NCI-H345 treated with DMSO at 0.1 percent for 48 hours (cell line): ENCODE data around the gene FOXD1.
"Not testable (repeated sequence)": the region's sequence is repeated elsewhere in the genome, so short reads cannot be mapped to it uniquely, and the experiment has no call there.

Source experiments
- DNase-seq: peaks from one replicate; lab custom pipeline; 2025; ENCODE audit not compliant: unreplicated experiment; lab: John Stamatoyannopoulos, UW

The FOXD1 gene

DNA sequence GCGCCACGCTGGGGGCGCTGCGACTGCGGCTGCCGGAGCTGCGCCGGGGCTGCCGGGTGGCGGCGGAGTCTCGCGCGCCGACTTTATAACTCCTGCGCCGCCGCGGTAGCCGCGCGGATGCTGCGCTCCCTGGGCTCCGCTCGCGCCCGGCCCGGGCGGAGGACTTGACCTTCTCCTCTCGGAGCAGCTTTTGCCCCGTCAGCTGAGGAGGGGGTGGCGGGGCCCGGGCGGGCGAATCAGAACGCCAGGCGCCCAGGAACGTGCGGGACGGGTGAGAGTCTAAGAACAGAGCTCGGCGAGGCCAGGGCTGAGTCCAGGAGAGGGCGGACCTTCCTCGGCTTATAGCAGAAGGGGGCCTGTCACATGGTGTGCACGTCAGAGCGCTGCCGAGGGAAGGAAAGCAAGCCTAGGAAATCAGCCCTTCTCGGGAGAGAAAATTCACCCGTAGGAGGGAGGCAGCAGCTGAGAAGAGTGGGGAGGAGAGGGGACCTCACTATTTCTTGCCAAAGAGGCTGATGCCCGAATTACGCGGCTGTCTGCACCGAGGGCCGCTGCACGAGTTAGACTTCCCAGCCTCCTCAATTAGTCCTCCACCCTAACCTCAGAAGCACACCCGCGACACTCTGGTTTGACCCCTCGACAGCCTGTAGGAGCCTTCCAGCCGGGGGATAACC lies at the start of gene FOXD1:
Gene FOXD1, minus strand, starts transcription at position 315 of the 674 bp plus-strand sequence. CDS start 415 bp downstream, outside the sequence.
- DNase-seq, result peak; percentile 75

- DNase-seq, result no peak
These were observed 49.0 kb upstream of the FOXD1 start for GRCh38 chr5:73497497-73498056.

DNA sequence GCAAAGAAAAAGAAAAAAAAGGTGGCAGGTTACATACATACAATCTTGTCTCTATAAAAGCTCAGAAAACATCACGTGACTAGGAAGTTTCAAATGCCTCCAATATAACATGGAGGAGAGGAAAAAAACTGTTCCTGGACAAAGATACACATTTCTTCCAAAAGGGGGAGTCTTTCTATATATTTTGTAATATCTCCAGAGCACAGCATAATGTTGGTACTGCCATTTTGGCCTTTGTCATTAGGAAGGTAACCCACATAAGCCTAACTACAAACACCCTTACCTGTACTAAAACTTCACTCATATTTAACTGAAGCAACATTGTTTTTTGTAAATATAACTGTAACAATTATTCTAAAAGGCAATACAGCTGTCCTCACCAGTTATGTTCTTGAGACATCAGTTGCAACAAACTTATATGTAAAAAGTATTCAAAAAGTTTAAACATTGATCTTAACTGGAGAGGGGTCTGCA lies 48.4 kb upstream of the FOXD1 start:
- DNase-seq, result peak; percentile 38

- DNase-seq, result no peak
These were observed 47.3 kb upstream of the FOXD1 start for GRCh38 chr5:73495772-73496335.

- no peak for DNase-seq
These were observed 46.1 kb upstream of the FOXD1 start for GRCh38 chr5:73494721-73495120.

GRCh38 chr5:73493421-73493820 lies 44.8 kb upstream of the FOXD1 start:
- no peak for DNase-seq

- no peak for DNase-seq
These were observed 42.6 kb upstream of the FOXD1 start for GRCh38 chr5:73491155-73491554.

- no peak for DNase-seq
These were observed 41.5 kb upstream of the FOXD1 start for GRCh38 chr5:73490088-73490487.

GRCh38 chr5:73488806-73489205 lies 40.2 kb upstream of the FOXD1 start:
- DNase-seq, result no peak

DNA sequence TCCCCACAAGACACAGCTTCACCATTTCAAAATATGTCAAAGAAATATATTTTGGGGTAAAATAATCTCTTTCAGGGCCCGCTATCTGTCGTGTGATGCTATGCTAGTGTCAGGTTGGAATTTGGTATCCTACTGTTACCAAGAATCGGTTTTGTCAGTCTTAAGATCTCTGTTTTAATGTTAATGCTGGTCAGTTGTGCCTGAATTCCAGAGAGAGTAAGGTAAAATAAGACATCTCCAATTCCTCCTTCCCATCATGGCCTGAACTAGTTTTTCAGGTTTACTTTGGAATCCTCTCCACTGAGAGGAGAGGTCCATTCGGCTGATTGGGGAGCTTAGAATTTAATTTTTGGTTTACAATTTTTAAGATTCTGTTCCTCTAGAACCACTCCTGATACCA lies 39.2 kb upstream of the FOXD1 start:
- DNase-seq, result no peak

DNA sequence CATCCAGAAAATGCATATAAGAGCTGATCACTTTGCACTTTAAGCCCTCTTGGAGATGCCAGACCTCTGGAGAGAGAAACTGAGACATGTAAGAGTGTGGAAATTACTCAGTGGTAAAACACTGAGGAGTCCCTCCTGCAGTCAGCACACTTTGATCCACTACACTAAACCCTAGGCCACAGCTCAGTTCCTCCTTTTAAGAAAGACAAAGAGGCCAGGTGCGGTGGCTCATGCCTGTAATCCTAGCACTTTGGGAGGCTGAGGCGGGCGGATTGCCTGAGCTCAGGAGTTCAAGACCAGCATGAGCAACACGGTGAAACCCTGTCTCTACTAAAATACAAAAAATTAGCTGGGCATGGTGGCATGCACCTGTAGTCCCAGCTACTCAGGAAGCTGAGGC lies 38.7 kb upstream of the FOXD1 start:
- not testable (repeated sequence) for DNase-seq

DNA sequence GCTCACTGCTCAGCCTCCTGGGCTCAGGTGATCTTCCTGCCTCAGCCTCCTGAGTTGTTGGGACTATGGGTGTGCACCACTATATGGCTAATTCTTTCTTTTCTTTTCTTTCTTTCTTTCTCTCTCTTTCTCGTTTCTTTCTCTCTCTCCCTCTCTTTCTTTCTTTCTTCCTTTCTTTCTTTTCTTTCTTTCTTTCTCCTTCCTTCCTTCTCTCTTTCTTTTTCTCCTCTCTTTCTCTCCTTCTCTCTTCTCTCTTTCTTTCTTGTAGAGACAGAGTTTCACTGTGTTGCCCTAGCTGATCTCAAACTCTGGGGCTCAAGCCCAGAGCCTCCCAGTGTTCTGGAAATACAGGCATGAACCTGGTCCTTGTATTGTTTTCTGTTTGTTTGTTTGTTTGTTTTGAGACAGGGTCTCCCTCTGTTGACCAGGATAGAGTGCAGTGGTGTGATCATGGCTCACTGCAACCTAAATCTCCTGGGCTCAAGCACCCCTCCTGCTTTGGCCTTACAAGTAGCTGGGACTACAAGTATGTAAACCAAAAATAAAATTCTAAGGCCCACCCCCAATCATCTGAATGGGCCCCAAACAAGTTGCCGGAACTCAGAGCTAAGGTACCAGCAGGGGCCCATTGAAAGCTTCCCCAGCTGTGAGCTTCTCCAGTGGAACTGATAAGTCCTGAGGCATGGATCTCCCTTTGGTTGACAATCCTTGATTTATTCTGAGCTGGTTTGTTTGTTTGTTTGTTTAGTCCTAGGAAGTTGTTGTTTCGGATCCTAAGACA lies 37.7 kb upstream of the FOXD1 start:
- no peak for DNase-seq

DNA sequence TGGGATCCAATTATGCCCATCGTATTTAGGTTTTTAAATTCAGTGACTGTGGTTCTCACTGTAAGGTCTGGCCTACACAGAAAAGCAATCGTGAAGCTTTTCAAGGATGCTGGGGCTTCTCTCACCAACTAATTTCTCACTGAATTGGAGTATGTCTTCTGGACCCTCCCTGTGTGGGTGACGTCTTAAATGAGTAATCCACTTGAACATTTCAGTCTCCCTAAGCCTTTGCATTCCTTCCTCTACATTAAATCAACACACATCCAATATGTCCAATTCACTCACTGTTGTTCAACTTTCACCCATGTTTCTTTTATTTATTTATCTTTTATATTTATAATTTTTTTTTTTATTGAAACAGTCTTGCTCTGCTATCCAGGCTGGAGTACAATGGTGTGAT lies 37.1 kb upstream of the FOXD1 start:
- no peak for DNase-seq

DNA sequence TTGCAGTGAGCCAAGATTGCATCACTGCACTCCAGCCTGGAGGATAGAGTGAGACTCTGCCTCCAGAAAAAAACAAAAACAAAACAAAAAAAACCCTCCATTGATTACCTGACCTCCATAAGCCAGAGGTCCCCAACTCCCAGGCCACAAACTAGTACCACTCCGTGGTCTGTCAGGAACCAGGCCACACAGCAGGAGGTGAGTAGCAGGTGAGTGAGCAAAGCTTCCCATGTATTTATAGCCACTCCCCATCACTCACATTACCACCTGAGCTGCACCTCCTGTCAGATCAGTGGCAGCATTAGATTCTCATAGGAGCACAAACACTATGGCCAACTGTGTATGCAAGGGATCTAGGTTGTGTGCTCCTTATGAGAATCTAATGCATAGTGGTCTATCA lies 35.9 kb upstream of the FOXD1 start:
- DNase-seq, result no peak

DNA sequence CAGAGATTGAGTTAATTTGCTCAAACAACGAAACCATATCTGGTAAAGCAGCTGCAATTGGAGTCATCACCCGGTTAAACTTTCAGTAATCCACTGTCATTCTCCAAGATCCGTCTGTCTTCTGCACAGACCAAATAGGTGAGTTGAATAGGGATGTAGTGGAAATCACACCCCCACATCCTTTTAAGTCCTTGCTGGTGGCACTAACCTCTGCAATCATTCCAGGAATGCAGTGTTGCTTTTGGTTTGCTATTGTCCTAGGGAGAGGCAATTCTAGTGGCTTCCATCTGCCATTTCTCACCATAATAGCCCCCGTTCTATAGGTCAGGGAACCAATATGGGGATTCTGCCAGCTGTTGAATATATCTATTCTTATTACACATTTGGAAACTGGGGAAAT lies 35.1 kb upstream of the FOXD1 start:
- no peak for DNase-seq

GRCh38 chr5:73482383-73483136 lies 34.0 kb upstream of the FOXD1 start:
- peak; percentile 30 for DNase-seq

- no peak for DNase-seq
These were observed 31.9 kb upstream of the FOXD1 start for GRCh38 chr5:73480500-73480899.

DNA sequence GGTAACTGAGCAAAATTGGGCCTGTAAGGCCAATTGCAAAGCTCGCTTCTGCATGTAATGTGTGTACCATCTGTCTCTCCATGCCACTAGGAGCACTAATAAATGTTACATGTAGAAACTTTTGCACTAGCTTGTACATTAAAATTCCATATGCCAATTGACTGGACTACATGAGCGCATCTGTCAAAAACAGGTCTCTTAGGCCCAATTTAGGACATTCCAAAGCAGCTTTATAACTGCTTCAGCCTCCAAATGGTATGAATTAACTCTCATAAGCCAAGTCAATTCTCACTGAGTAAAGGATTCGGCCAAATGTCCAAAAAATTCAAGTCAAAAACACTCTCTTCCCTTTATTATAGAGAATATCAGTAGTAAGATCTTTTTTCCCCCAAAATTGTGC lies 23.5 kb upstream of the FOXD1 start:
- no peak for DNase-seq

GRCh38 chr5:73471654-73472053 lies 23.1 kb upstream of the FOXD1 start:
- no peak for DNase-seq

DNA sequence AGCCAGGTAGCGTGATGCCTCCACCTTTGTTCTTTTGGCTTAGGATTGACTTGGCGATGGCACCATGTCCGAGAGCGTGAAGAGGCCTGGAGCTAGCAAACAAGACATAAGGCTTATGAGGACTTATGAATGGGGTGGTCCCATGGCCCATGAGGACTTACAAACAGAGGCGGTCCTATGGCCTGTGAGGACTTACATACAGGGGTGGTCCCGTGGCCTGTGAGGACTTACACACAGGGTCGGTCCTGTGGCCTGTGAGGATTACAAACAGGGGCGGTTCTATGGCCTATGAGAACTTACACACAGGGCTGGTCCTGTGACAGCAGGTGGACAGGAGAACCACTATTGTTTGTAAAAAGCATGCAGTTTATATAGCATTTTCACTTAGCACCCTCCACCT lies 21.3 kb upstream of the FOXD1 start:
- no peak for DNase-seq

- DNase-seq, result not testable (repeated sequence)
These were observed 20.1 kb upstream of the FOXD1 start for GRCh38 chr5:73468638-73469037.
